Stimulated activated CD8-positive, alpha-beta memory T cell treated with anti-CD3 and anti-CD28 coated beads, Interleukin-12 subunit alpha, Interleukin-12 subunit beta, amount 100 ng/mL, for 4 hours (primary cell): ENCODE data around the gene LRRFIP1.
"Not testable (repeated sequence)": the region's sequence is repeated elsewhere in the genome, so short reads cannot be mapped to it uniquely, and the experiment has no call there.

ENCODE experiments used
- DNase-seq: peaks from one replicate; pipeline ENCODE4 v3.0.0-alpha.2; 2020; ENCODE audit warnings: low read depth

LRRFIP1 gene

DNA sequence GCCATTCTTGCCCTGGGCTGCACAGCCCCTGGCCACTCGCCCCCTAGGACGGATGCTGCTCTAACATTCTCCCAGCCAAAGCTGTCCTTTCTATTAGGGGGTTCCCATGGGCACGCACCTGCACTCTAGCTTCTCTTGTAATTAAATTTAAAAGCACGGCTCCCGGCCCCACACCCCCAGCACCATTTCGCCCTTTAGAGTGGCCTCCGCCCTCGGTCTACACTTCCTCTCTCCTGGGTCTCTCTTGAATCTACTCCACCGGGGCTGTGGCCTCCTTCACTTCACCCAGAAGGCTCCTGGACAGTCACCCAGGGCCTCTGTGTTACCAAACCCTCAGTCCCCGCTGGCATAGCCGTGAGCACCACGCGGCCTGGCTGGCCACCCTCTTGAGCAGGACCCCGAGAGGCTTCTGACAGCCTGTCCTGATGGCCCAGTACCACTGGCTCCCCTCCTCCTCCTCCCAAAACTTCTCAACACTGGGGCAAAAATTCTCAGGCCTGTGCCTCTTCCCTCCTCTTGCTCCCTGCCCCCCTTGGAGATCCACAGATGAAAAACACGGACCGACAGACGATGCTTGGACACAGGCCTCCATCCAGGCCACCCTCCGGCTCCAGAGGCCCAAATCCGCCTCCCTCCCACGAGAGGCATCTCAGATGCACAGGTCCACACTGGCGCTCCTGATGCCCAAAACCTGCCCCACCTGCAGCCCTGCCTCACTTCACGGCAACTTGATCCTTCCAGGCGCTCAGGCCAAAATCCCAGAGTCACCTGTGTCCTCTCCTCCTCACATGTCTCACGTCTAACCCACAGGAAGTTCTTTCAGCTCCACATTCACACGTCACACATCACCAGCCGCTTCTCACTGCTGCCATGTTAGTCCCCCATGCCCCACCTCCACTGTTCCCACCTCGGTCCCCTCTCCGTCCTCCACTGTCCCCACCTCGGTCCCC, 29.9 kb upstream of the LRRFIP1 start:
- DNase-seq: no peak

DNA sequence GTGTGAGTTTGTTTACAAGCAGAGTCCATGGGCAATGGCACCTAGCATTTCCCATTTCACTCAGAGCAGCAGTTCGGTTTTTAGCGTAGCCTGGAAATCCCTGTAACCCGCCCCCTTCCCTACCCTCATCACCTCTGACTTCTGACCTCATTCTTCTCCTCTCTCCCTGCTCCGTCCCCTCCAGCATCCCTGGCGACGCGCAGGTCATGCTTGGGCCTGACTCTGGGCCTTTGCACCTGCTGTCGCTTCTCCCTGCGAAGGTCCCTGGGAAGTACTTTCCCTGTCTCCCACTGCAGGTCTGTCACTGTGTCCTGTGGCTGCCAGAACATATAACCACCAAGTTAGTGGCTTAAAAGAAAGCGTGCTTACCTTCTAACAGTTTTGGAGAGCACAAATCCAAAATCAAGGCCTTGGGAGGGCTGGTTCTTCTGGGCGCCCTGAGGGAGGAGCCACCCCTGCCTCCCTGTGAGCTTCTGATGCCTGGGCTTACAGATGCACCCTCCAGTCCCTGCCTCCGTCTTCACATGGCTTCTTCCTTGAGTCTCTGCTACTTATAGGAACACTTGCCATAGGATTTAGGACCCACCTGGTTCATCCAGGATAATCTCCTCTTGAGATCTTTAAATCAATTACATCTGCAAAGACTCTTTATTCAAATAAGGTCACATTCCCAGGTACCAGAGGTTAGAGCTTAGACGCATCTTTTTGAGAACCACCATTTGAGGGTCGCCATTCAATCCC, 28.7 kb upstream of the LRRFIP1 start:
- no peak for DNase-seq

DNA sequence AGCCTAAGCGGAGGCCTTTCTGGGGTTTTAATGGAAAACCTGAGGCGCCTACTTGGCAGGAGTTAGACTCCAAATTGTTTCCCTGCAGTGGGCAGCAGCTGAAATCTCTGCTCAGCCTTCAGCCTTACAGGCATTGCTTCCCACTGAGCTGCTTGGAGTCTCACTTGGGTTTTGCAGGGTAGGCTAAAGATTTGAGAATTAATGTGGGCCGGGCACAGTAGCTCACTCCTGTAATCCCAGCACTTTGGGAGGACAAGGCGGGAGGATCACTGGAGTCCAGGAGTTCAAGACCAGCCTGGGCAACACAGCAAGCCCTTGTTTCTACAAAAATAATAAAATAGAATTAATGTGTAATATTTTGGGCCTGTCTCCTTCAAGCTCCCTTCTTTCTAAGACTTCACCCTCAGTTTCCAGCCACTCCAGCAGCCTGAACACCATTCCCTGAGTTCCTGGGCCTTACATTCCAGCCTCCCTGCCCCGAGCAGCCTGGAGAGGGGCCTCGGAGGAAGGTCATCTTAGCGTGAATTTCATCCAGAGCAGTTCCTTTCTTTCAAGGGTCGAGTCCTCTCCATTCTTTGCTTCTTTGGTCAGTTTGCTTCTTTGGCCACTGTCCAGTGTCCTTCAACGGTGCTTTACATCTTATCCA, 27.8 kb upstream of the LRRFIP1 start:
- DNase-seq: no peak

DNA sequence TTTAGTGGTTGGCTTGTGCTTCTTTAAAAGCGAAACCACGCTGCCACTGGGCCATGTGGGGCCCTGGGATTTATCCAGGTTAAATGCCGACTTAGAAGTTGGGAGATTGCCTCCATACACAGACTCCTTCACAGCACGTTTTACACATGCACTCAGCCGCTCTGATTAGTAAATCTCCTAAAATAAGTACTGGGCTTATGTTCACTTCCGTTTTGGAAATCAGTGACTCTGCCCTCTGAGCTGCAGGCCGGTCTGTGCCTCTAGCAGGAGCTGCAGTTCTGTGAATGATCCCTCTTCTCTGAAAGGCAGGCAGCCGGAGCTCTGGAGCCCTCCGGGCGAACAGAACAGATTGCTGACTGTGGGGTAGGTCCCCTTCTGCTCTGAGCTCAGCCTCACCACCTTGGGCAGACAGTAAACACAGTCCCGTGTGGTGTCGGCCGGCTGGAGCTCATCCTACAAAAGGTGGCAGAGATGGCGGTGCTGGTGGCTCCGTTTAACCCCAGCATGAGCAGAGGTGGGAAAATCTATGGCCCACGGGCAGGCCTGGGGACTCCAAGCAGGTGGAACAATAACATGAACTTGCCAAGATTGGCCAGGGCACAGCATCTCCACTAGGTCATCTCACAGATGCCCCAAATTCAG, 27.1 kb upstream of the LRRFIP1 start:
- DNase-seq: no peak

- DNase-seq: no peak
Observed at GRCh38 chr2:237601453-237602116, 25.8 kb upstream of the LRRFIP1 start.

DNA sequence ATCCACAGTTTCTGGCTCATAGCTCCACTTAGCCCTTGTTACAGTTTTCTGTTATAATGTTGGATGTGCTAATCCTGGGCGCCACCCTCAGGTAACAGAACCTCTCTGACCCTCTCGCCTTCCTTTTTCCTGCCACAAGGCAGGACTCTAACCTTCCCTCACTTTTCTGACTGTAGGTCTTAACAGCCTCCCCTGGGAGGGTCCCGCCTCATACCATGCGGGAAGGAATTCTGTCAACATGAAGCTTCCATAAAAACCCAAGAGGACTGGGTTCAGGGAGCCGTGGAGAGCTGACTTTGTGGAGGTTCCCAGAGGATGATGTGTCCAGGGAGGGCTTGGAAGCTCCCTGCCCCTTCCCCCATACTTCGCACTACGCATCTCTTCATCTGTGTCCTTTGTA, 25.0 kb upstream of the LRRFIP1 start:
- DNase-seq: no peak

GRCh38 chr2:237603049-237603717, 24.2 kb upstream of the LRRFIP1 start:
- no peak for DNase-seq

DNA sequence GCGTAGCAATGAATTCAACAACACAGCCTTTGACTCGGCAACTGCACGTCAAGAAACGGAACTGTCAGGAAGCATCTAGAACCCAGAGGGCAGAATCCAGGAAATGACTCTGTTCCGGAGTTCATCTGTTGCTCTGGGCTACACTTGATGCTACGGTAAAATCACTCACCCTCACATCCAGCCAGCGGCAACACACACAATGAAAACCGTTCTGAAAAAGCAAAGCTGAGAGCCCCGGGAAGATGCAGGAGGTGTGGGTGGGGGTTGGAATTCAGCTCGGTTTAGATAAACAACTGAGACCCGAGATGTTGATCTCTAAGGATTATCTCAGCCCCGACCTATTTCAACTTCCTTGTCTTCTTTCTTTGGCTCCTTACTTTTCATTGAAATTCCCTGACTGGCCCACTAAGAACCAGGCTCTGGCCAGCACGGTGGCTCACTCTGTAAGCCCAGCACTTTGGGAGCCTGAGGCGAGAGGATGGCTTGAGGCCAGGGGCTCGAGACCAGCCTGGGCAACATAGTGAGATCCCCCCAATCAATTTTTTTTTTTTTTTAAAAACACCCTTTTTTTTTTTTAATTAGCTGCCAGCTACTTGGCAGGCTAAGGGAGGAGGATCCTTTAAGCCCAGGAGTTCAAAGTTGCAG, 23.5 kb upstream of the LRRFIP1 start:
- peak; percentile 15 for DNase-seq

DNA sequence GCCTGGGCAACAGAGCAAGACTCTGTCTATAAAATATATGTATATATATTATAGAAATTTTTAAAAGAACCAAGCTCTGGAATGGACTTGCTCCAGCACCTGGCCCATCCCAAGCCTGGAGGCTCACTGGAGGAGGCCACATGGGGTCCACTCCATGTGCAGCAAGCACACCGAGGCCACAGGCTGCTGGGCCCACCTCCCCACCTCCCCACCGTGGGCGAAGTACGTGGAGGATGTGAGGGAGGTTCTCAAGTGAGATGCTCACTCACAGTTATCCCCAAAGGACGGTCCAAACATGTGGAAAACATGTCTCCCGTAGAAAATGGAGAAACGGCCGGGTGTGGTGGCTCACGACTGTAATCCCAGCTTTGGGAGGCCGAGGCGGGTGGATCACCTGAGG, 23.0 kb upstream of the LRRFIP1 start:
- no peak for DNase-seq

DNA sequence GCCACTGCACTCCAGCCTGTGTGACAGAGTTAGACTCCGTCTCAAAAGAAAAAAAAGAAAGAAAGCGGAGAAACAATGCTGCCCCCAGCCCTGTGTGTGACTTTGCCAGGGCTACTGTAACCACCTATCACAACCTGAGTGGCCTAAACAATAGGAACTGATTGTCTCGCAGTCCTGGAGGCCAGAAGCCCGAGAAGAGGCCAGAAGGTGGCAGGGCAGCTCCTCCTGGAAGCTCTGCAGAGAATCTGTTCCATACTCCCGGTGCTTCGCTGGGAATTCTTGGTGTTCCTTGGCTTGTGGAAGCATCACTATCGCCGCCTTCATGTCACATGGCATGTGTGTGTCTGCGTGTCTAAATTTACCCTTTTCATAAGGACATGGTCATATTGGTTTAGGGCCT, 22.4 kb upstream of the LRRFIP1 start:
- DNase-seq: no peak

- not testable (repeated sequence) for DNase-seq
Observed at GRCh38 chr2:237606522-237606921, 20.9 kb upstream of the LRRFIP1 start.

GRCh38 chr2:237612527-237613357, 14.6 kb upstream of the LRRFIP1 start:
- no peak for DNase-seq

DNA sequence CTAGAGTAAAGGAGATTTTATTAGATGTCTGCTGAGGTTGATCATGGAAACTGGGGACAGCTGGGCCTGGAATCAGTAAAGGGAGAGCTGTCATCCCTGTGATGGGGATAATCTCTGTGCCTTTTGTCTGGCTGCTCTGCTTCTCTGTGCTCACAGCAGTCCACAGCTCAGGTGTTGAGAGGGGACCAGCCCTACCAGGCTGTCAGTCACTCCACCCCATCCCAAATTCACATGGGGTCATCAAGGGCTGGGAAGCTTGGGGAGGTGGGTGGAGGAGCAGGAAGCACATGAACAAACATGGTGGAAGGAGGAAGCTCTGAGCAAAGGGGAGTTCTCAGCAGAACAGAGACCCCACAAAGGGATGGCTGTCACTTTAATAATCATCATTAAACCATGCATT, 13.7 kb upstream of the LRRFIP1 start:
- no peak for DNase-seq

DNA sequence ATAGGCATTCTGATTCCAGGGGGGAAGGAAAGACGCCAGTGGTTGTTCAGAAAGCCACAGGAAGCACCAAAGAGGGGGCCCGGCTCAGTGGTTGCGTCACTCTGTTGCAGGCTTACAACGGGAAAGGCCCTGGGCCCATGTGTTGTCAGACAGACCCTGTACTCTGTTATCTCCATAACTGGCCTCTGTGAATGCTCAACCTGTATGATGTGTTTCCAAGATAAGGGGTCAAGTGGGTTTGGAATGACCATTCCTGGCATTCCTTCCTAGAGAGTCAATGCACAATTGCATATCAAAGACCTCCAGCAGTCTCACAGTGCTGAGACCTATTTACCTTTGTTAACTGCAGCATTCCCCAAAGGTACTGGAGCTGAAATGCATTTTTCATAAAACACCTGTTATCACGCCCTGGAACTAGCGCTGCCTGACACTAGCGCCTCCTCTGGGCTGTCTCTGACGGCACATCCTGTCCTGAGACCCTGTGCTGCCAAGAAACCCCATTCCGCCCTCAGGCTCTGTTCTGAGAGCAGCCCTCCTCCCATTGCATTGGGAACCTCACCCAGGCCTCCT, 13.2 kb upstream of the LRRFIP1 start:
- no peak for DNase-seq

DNA sequence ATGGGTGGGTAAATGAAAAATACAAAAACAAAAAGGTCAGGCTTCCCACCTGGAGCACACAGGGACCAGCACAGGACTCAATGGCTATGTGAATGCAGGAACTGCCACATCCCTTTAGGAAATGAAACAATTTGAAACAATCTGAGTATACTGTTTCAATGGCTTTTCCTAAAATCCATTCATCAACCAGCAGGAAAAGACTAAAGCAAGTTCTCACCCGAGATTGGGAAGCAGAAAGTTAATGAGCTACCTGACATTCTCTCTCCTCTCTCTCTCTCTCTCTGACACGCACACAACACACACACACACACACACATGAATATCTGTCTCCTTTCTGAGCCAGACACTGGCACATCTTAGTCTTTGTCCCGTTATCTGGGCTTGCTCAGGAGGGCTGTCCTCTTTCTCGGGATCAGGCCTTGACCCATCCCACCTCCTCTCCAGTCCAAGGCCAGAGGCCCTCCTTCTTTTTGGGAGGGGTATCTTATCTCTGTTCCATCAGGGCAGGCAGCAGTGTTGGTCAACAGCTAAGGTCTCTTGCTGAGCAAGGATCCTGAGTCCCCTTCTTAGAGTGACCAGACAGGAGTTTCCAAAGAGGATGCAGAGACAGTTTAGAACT, 11.6 kb upstream of the LRRFIP1 start:
- no peak for DNase-seq

- no peak for DNase-seq
Observed at GRCh38 chr2:237616373-237616733, 11.0 kb upstream of the LRRFIP1 start.

- no peak for DNase-seq
Observed at GRCh38 chr2:237616734-237617586, 10.4 kb upstream of the LRRFIP1 start.

DNA sequence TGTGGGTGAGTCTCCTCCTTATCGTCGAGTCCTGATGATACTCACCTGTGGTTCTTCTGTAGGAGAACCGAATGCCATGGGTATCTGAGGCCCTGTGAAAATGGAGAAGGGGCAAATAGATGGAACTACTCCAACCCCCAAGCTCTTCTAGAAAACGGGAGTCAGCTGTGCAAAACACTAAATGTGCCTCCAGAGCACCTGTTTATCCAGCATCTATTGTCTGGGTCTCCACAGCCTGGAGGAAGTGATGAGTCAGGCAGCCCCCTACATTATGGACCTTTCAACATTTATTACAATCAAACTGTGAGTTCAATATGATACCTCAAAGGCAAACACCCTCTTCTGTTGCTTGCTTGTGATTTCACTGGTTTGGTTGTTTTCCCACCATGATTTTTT, 9.8 kb upstream of the LRRFIP1 start:
- DNase-seq: no peak
